Spleen (tissue), 11 donors: ENCODE measurements around the gene SERINC5. TPM values are rescaled to one million over a fixed set of nuclear protein-coding genes. Genes with fewer than 3 reads are reported as not detected.
A peak's percentile ranks its signal among the peaks of the same experiment; 100 is the strongest.

Experiments
- DNase-seq: peaks from one replicate; pipeline ENCODE4 v3.0.0-alpha.2; 2020
- H3K27ac ChIP-seq, 8 donors: fragments of 200-600 bp; sonication (generic) in 7 of 8; 1 replicate in 4 of 8; 2 replicates in 4 of 8; pipeline versions ENCODE4 v1.5.0 to v1.8.0; 2016 to 2021; ENCODE audit warnings: inconsistent platforms in 4 of 8, mild to moderate bottlenecking in 4 of 8, moderate library complexity in 1 of 8
- H3K27me3 ChIP-seq, 7 donors: fragments of 200-600 bp; sonication (generic) in 6 of 7; replicated peaks in 1 of 7; 1 replicate in 4 of 7; 2 replicates in 3 of 7; pipeline versions ENCODE4 v1.5.0 to v1.8.0; 2016 to 2021; ENCODE audit warnings: inconsistent platforms in 3 of 7, mild to moderate bottlenecking in 1 of 7
- H3K36me3 ChIP-seq, 6 donors: fragments of 200-600 bp; sonication (generic) in 5 of 6; 1 replicate in 4 of 6; 2 replicates in 2 of 6; pipeline versions ENCODE4 v1.5.0 to v1.8.0; 2016 to 2021; ENCODE audit warnings: inconsistent platforms in 2 of 6
- H3K4me1 ChIP-seq, 6 donors: fragments of 200-600 bp; sonication (generic) in 5 of 6; 1 replicate in 3 of 6; 2 replicates in 3 of 6; pipeline versions ENCODE4 v1.5.0 to v1.8.0; 2016 to 2021; ENCODE audit warnings: inconsistent platforms in 3 of 6
- H3K4me3 ChIP-seq, 8 donors: fragments of 200-600 bp; sonication (generic) in 7 of 8; 1 replicate in 4 of 8; 2 replicates in 4 of 8; pipeline versions ENCODE4 v1.5.0 to v1.8.0; 2016 to 2021; ENCODE audit warnings: inconsistent platforms in 4 of 8, mild to moderate bottlenecking in 4 of 8, moderate library complexity in 2 of 8
- H3K9me3 ChIP-seq, 8 donors: fragments of 200-600 bp; sonication (generic) in 7 of 8; 1 replicate in 4 of 8; 2 replicates in 4 of 8; pipeline versions ENCODE4 v1.5.0 to v1.8.0; 2016 to 2021; ENCODE audit warnings: inconsistent platforms in 4 of 8
- CTCF ChIP-seq, 11 experiments: fragments of 200-600 bp in 7 of 11; fragments of 450-650 bp in 4 of 11; sonication (generic) in 4 of 11; IDR thresholded peaks in 8 of 11; conservative IDR thresholded peaks in 3 of 11; 1 replicate in 7 of 11; 2 replicates in 4 of 11; pipeline versions ENCODE4 v1.4.0 to v1.8.0; 2016 to 2021; ENCODE audit warnings: antibody characterized with exemption in 11 of 11, inconsistent platforms in 4 of 11, mild to moderate bottlenecking in 1 of 11
- POLR2A ChIP-seq, 3 donors: fragments of 450-650 bp; IDR thresholded peaks; one replicate each; pipeline ENCODE4 v1.5.1; 2017; ENCODE audit warnings: antibody characterized with exemption in 3 of 3, mild to moderate bottlenecking in 1 of 3
- POLR2AphosphoS5 ChIP-seq, 3 donors: sonication (generic); formaldehyde crosslinking; IDR thresholded peaks; one replicate each; pipeline ENCODE4 v1.5.1; 2017; ENCODE audit warnings: antibody characterized with exemption in 3 of 3
- WGBS, 5 donors: extraction: QIAGEN DNeasy Blood & Tissue Kit in 3 of 5; methylation state at CpG; one replicate each; pipeline versions ENCODE4 v1.1.5 to v1.1.7; 2013 to 2018; 5-methylcytosine and 5-hydroxymethylcytosine counted together
- intact Hi-C: fragments of 100-400 bp; cut with DNase I; formaldehyde crosslinking; loops from one replicate; pipeline ENCODE4 v1.15.0; 2023; ENCODE audit warnings: low total_unique reads
- polyA plus RNA-seq, 3 donors: library from polyadenylated mRNA; stranded (reverse); fragments of 200-250 nt; gene quantifications; one replicate each; pipeline ENCODE4 v1.2.1, GENCODE V29; 2013
- total RNA-seq, 7 donors: library from RNA; depleted of rRNA in 3 of 7; stranded (reverse); fragments of >200 nt in 3 of 7; fragmentation: NEBNext Ultra II Directional in 4 of 7; extraction: Animal tissue kit (Norgen Biotek cat#: 25700) in 4 of 7; gene quantifications; one replicate each; pipeline versions ENCODE4 v1.1.0 to v1.2.1, GENCODE V29; 2016 to 2021
- donor health status: healthy with polysubstance abuse.
- donor health status: DM: no; HTN: no; CAD: no; lungs with moderate emphysema.
- donor health status: DM: no; HTN: no; CAD: no.
- donor health status: Bipolar disorder and iron deficiency.
- donor health status: healthy.
- donor health status: DM: no; HTN: no; CAD: no.
- donor health status: DM: yes; HTN: yes; CAD: no.

Gene SERINC5
- total and polyA plus RNA-seq, 10 donors = 1.5 to 29.8 (median 21.2) TPM

- H3K27ac ChIP-seq = peak overlapping the region in 2 of 8 donors; percentile 4 to 9
- H3K36me3 ChIP-seq = no peaks in the 10 kb centered on the region
- WGBS, 5 donors = 29 to 68% (median 50%) methylated on average over 2 of the region's 2 CpGs
- H3K4me3 ChIP-seq = no peak overlapping the region
- no peak for DNase-seq
- intact Hi-C loops = no loop called here
- H3K27me3 ChIP-seq = no peaks in the 10 kb centered on the region
- peak in 1 of 3 donors; percentile 37 for TF ChIP-seq POLR2AphosphoS5 (IDR thresholded peaks at IDR 0.05)
- no peak for TF ChIP-seq POLR2A (IDR thresholded peaks at IDR 0.05)
- peaks cover 2 to 51% (median 22%) of the 10 kb centered on the region in 6 donors for H3K4me1 ChIP-seq
- H3K9me3 ChIP-seq = peaks cover 0 to 3% (median 0%) of the 10 kb centered on the region in 8 donors
Observed at GRCh38 chr5:80122579-80122978, 133.3 kb downstream of the SERINC5 start.

GRCh38 chr5:80119372-80119771 is 136.5 kb downstream of the SERINC5 start:
- H3K36me3 ChIP-seq = no peaks in the 10 kb centered on the region
- no peaks in the 10 kb centered on the region for H3K27me3 ChIP-seq
- peaks cover 0 to 4% (median 0%) of the 10 kb centered on the region in 8 donors for H3K9me3 ChIP-seq
- no peak for DNase-seq
- no peak for TF ChIP-seq CTCF (IDR thresholded peaks at IDR 0.05 in 8 of 11, conservative IDR thresholded peaks at IDR 0.05 in 3 of 11)
- TF ChIP-seq POLR2A (IDR thresholded peaks at IDR 0.05) = no peak
- no peak for TF ChIP-seq POLR2AphosphoS5 (IDR thresholded peaks at IDR 0.05)
- H3K27ac ChIP-seq = no peak overlapping the region
- no peak overlapping the region for H3K4me3 ChIP-seq
- 79 to 94% (median 92%) methylated on average over 2 of the region's 2 CpGs for WGBS, 5 donors
- intact Hi-C loops = no loop called here
- H3K4me1 ChIP-seq = peaks cover 0 to 29% (median 6%) of the 10 kb centered on the region in 6 donors

- H3K27me3 ChIP-seq = no peaks in the 10 kb centered on the region
- TF ChIP-seq POLR2AphosphoS5 (IDR thresholded peaks at IDR 0.05) (no peak), POLR2A (IDR thresholded peaks at IDR 0.05) (no peak), CTCF (IDR thresholded peaks at IDR 0.05 in 8 of 11, conservative IDR thresholded peaks at IDR 0.05 in 3 of 11) (no peak)
- H3K9me3 ChIP-seq = peaks cover 0 to 8% (median 0%) of the 10 kb centered on the region in 8 donors
- no peaks in the 10 kb centered on the region for H3K36me3 ChIP-seq
- DNase-seq = no peak
- no peak overlapping the region for H3K27ac ChIP-seq
- no peak overlapping the region for H3K4me3 ChIP-seq
- intact Hi-C loops = no loop called here
- peaks cover 0 to 10% (median 0%) of the 10 kb centered on the region in 6 donors for H3K4me1 ChIP-seq
Observed at GRCh38 chr5:80117446-80117845, 138.4 kb downstream of the SERINC5 start.

- no peak for DNase-seq
Observed at GRCh38 chr5:80116465-80116864, 139.4 kb downstream of the SERINC5 start.

More at GRCh38 chr5:80116465-80116864, 139.4 kb downstream of the SERINC5 start:
- H3K9me3 ChIP-seq = peaks cover 0 to 8% (median 0%) of the 10 kb centered on the region in 8 donors
- WGBS, 5 donors = 85 to 92% (median 89%) methylated on average over 4 of the region's 4 CpGs
- no peak overlapping the region for H3K27ac ChIP-seq
- no peak for TF ChIP-seq CTCF (IDR thresholded peaks at IDR 0.05 in 8 of 11, conservative IDR thresholded peaks at IDR 0.05 in 3 of 11)
- no peak for TF ChIP-seq POLR2A (IDR thresholded peaks at IDR 0.05)
- TF ChIP-seq POLR2AphosphoS5 (IDR thresholded peaks at IDR 0.05) = no peak
- intact Hi-C loops = no loop called here
- peaks cover 0 to 7% (median 0%) of the 10 kb centered on the region in 6 donors for H3K4me1 ChIP-seq
- H3K27me3 ChIP-seq = no peaks in the 10 kb centered on the region
- H3K36me3 ChIP-seq = no peaks in the 10 kb centered on the region
- H3K4me3 ChIP-seq = no peak overlapping the region
